ENCODE data around the gene NCOA3.
A peak's percentile ranks its signal among the peaks of the same experiment; 100 is the strongest.
"Not testable (repeated sequence)": the region's sequence is repeated elsewhere in the genome, so short reads cannot be mapped to it uniquely, and the experiment has no call there.

The NCOA3 gene

DNA sequence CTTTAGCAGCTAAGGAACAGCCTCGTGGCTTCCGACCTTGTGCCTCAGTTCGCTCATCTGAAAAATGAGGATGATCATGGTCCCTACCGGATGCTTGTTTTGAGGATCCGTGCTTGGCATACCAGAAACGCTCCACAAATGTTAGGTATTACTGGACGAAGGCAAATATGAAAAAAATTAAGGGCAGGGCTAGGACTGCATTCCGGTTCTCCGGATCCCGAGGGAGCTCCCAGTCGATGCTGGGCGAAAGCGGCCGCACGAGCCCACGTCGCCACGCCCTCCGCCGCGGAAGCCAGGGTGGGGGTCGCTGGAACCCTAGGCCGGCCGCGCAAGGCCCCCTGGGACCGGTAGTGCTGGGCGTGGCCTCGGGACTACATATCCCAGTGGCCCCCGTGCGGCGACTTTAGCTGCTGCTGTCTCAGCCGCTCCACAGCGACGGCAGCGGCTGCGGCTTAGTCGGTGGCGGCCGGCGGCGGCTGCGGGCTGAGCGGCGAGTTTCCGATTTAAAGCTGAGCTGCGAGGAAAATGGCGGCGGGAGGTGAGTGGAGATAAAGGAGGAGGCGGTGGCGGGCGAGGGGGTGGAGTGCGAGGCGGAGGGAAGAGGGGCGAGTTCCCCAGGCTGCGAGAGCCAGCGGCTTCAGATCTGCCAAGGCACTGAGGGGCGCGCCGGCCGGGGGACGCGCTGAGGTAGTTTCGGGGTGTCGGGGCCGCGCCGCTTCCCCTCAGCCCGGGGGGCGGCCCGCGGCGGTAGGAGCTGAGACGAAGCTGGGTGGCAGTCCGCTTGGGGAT lies at the start of gene NCOA3:
TSS of gene NCOA3 (plus strand) at position 406 of the 789 bp plus-strand sequence. CDS start 120,361 bp downstream, outside the sequence.
- peak; percentile 67 for DNase-seq

DNA sequence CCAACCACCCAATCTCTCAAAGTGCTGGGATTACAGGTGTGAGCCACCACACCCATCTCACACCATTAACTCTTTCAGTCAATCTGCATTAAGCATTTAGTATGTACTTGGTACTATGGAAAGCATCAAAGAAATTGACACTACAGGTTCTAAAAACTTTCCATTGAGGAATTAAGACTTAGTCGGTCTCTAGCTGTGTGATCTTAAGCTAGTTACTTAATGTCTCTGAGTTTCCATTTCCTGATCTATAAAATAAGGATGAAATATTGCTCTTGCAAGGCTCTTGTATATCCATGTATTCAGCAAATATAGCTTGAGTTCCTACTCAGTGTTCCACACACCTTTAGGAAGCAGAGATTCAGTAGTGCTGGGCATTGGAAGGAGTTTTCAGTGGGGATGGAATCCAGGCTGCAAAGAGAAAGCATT lies 48.9 kb upstream of the NCOA3 start:
- no peak for DNase-seq

DNA sequence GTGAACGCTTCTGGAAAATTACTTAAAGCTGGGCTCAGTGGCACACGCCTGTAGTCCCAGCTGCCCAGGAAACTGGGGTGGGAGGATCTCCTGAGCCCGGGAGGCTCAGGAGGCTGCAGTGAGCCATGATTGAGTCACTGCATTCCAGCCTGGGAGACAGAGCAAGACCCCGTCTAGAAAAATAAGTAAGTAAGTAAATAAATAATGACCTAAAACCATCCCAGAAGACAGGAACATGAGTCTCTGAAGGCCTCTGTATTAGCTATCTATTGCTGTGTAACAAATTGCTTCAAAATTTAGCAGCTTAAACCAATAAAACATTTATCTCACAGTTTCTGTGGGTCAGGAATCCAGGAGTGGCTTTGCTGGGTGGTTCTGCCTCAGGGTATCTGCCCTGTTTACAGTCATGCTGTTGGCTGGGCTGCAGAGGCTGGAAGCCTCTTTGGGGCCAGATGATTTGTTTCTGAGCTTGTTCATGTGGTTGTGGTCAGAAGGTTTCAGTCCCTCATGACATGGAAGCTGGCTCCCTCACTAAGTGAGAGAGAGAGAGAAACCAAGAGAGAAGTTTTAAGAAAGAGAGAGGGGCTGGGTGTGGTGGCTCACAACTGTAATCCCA lies 48.4 kb upstream of the NCOA3 start:
- DNase-seq, result no peak

DNA sequence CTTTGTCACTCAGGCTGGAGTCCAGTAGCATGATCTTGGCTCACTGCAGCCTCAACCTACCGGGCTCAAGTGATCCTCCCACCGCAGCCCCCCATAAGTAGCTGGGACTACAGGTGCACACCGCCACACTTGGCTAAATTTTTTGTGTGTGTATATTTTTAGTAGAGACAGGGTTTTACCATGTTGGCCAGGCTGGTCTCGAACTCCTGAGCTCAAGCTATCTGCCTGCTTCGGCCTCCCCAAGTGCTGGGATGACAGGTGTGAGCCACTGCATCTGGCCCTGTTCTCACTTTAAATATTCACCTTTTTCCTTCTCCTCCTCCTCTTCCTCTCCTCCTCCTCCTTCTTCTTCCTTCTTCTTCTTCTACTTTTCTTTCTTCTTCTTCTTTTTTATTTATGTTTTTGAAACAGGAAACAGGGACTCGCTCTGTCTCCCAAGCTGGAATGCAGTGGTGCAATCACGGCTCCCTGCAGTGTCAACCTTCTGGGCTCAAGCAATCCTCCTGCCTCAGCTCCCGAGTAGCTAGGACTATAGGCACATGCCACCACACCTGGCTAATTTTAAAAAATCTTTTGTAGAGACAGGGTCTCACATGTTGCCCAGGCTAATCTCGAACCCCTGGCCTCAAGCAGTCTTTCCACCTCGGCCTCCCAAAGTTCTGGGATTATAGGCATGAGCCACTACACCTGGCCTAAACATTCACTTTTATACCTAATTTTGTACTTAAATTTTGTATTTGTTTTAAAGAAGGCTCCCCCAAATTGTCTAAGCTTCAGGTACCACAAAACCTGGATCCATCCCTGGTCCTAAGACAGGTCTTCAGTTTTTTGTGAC lies 47.2 kb upstream of the NCOA3 start:
- no peak for DNase-seq

DNA sequence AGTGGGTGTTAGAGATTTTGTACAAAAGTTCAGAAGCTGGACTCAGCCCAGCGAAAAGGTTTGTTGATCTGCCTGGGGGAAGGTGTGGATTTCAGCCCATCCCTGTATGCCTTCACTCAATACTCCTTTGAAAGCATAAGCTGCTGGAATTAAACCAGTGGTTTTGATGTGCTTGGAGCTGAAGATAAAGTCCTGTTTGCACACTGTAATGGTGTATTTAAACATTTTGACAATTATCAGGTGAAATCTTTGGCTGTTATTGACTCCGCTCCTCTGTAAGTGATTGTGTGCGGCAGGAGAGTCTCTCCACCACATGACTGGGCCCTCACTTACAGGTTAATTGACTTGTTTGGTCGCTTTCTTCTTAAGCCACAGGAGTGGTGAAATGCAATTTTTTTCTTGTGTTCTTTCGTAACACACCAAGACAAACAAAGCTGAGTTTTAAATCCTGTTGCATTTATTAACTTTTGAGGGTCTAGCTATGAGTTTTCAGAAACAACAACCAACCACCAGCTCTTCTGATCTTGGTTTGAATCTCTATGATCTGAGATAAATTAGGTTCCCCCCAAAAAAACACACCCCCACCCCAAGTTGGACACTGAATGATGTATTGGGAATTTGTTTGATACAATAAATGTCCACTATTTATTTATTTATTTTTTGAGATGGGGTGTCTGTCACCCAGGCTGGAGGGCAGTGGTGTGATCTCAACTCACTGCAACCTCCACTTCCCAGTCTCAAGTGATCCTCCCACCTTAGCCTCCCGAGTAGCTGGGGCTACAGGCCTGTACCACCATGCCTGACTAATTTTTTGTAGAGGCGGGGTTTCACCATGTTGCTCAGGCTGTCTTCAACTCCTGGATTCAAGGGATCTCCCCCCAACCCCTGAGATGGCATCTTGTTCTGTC lies 46.3 kb upstream of the NCOA3 start:
- no peak for DNase-seq

DNA sequence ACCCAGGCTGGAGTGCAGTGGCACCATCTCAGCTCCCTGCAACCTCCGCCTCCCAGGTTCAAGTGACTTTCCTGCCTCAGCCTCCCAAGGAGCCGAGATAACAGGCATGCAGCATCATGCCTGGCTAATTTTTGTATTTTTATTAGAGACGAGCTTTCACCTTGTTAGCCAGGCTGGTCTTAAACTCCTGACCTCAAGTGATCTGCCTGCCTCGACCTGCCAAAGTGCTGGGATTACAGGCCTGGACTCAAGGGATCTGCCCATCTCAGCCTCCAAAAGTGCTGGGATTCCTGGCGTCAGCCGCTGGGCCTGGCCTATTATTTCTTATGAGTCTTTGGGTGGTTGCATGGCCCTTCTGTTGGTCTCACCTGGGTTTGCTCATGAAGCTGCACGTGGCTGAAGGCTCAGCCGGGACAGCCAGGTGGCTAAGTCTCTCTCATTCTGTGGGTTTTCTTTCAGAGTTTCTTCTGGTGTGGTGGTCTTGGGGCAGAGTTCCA lies 45.6 kb upstream of the NCOA3 start:
- no peak for DNase-seq

DNA sequence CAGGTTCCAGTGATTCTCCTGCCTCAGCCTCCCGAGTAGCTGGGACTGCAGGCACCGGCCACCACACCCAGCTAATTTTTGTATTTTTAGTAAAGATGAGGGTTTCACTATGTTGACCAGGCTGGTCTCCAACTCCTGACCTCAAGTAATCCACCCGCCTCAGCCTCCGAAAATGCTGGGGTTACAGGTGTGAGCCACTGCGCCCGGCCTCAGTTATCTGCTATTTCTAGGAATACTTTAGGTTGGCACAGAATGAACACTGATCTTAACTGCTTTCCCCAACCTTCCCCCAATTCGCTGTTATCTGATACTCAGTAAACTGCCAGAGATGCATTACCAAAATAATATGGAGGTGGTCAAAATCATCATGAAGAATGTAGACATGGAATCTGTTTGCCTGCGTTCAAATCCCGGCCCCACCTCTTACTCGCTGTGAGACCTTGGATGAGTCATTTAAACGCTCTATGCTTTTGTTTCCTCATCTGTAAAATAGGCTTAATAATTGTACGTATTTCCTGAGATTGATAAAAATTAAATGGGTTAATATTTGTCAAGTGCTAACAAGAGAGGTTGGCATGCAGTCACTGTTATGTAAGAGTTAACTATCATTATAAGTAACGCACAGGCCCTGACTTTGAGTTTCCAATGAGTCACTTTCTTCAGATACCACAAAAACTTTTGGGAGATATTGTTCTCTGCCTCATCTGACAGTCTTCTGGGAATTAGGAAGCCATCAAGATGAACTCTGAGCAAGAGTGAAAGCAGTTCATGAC lies 44.5 kb upstream of the NCOA3 start:
- no peak for DNase-seq

DNA sequence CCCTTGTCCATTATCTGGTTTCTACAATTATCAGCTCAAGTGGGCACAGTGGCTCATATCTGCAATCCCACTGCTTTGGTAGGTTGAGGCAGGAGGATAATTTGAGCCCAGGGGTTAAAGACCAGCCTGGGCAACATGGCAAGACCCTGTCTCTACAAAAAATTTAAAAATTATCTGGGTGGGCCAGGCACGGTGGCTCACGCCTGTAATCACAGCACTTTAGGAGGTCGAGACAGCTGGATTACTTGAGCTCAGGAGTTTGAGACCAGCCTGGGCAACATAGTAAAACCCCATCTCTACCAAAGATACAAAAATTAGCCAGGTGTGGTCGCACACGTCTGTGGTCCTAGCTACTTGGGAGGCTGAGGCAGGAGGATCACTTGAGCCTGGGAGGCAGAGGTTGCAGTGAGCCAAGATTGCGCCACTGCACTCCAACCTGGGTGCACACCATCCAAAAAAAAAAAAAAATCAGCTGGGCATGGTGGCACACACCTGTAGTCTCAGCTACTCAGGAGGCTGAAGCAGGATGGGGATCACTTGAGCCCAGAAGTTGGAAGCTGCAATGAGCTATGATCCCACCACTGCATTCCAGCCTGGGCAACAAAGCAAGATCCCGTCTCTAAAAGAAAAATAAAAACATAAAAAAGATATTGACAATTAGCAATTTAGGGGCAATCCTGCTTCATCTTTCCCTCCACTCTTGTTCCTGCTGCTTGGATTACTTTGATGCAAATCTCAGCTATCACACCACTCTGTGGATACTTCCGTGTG lies 43.2 kb upstream of the NCOA3 start:
- DNase-seq, result not testable (repeated sequence)

DNA sequence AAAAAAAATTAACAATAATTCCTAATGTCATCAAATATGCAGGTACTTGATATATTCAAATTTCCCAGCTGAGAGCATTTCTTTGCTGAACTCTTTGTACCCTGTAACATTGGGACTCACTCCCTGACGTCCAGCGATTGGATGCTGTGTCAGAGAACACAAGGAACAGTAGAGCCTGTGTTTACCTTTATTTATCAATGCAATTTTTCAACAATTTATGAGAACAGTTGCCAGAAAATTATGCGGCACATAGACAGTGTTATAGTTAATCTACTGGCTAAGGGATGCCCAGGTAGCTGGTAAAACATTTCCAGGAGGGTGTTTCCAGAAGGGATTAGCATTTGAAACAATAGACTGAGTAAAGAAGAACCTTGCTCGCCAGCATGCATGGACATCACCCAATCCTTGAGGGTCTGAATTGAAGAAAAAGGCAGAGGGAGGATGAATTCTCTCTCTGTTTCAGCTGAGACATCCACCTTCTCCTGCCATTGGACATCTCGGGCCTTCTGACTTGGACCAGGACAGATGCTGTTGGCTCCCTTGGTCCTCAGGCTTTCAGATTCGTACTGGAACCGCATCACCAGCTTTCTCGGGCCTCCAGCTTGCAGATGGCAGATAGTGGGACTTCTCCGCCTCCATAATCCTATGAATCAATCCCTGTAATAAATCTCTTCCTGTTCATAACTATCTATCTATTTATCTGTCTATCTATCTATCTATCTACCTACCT lies 42.2 kb upstream of the NCOA3 start:
- DNase-seq, result no peak

DNA sequence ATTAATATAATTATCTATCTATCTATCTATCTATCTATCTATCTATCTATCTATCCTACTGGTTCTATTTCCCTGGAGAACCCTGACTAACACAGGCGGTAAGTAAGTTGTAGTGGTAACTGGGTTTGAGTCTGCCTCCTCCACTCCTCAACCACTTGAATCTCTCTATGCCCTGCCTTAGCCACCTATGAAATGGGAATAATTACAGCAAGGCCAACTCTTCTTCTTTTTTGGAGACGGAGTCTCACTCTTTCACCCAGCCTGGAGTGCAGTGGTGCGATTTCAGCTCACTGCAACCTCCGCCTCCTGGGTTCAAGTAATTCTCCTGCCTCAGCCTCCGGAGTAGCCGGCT lies 41.0 kb upstream of the NCOA3 start:
- not testable (repeated sequence) for DNase-seq

DNA sequence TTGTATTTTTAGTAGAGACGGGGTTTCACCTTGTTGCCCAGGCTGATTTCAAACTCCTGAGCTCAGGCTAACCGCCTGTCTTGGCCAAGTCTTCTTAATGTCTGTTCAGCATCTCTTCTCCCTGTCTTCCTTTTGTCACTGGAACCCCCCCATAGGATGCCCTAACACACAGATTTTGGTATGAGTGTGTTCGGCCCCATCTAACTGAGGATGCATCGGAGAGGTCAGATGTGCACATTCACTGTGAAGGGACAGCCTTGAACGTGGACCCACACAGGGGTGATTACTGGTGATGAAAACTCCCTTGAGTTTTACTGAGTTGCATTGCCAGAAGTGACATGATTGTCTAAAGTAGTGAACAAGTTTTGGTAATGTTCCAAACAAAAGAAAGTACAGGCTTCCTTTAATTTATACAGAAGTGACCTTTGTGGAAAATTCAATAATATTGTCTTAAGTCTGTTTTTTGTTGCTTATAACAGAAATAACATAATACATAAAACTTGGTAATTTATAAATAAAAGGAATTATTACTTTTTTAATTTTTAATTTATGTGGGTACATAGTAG lies 40.5 kb upstream of the NCOA3 start:
- no peak for DNase-seq

DNA sequence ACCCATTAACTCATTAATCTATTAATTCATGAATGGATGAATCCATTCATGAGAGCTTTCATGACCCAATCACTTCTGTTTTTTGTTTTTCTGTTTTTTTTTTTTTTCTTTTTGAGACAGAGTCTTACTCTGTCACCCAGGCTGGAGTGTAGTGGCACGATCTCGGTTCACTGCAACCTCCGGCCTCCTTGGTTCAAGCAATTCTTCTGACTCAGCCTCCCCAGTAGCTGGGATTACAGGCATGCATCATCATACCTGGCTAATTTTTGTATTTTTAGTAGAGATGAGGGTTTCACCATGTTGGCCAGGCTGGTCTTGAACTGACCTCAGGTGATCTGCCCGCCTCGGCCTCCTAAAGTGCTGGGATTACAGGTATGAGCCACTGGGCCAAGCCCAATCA lies 39.8 kb upstream of the NCOA3 start:
- DNase-seq, result not testable (repeated sequence)

DNA sequence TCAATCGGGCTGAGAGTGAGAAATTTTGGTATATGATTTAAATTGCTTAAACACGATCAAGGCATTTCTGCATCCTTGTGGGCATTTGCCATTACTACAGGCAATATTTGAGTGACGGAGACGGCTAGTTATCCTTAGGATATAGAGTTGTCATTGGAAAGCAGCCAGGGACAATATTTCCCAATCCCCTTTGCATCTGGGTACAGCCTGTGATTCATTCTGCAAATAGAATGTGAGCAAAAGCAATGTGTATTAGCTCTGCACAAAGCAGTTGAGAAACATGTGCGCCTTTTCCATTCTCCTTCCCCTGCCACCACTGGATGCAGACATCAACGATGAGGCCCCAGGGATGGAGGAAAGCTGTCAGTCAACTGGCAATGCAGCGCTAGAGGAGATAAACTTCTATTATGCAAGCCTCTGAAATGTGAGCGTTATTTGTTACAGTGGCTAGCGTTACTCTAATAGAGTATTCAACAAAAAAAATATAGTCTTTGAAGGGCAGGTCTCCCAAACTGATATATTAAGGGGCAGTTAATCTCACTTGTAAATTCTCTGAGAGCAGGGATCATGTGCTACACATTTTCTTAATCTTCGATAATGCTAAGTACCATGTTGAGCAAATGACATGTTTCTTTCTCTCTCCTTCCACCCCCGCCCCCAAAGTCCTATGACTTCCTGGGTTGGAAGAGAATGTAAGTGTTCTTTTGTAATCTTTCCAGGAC lies 37.1 kb upstream of the NCOA3 start:
- no peak for DNase-seq

DNA sequence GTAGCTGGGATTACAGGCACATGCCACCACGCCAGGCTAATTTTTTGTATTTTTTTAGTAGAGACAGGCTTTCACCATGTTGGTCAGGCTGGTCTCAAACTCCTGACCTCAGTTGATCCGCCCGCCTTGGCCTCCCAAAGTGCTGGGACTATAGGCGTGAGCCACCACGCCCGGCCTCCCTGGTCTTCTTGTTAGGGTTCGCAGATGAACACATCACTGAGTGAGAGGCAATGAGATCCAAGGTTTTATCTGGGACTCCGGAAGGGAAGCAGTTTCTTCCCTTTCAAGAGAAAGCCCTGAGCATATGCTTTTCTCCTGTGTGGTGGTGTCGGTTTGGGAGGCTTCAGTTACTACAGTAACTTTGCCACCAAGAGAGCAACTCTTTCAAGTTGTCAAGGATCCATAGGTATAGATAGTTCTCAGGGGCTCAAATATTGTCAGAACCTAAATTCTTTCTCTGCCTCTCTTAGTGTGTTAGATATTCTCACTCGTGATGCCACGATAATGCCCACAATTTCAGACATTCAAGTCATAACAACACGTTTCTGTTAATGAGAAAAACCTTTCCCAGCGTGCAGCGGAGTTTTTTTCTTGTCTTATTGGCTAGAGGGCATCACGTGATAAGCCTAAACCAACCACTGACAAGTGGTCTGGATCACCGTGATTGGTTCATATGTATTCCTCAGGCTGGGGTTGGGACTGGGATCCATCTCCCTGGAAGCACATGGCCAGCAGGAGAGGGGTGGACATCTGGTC lies 36.2 kb upstream of the NCOA3 start:
- DNase-seq, result no peak

DNA sequence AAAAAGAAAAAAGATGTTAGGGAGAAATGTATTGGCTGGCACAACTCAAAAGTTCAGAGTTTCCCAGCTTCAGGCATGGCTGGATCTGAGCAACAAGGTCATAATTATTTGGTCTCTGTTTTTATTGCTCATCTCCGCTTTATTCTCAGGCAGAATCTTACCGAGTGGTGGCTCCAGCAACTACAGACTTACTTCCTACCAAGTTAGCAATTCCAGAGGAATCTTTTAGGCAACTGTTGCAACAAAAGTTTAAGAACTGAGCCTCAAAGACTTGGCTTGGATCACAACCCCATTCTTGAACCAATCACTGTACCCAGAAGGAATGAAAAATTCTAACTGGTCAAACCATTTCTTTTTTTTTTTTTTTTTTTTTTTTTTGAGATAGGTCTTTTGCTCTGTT lies 35.5 kb upstream of the NCOA3 start:
- DNase-seq, result no peak

DNA sequence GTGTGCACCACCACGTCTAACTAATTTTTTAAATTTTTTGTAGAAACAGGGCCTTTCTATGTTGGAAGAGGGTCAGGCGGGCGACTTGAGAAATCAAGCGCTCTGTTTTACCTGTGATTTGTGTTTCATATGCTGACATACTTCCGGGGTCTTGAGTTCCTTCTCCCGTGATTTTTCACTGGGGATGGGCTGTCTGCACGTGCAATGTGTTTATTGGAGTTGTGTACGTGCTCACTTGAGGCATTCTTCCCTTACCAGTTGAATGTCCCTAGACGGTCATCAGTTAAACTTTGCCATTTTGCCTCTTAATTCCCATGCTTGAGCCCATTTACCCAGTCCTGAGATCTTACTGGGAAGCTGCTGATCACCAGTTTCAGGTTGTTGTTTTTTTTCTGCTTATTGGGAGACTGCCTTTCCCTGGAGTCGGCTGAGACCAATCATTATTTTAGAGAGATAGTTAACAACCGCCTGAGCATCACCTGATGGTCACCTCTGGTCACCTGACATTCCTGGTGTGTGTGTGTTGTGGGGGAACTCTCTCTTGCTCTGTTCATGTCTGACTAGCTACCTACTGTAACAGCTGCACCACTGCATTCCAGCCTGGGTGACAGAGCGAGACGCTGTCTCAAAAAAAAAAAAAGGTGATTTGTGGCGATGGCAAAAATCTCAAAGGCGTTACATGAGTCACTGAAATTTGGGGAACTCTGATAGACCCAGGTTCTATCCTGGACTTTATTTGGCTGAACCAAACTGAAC lies 34.8 kb upstream of the NCOA3 start:
- DNase-seq, result no peak

DNA sequence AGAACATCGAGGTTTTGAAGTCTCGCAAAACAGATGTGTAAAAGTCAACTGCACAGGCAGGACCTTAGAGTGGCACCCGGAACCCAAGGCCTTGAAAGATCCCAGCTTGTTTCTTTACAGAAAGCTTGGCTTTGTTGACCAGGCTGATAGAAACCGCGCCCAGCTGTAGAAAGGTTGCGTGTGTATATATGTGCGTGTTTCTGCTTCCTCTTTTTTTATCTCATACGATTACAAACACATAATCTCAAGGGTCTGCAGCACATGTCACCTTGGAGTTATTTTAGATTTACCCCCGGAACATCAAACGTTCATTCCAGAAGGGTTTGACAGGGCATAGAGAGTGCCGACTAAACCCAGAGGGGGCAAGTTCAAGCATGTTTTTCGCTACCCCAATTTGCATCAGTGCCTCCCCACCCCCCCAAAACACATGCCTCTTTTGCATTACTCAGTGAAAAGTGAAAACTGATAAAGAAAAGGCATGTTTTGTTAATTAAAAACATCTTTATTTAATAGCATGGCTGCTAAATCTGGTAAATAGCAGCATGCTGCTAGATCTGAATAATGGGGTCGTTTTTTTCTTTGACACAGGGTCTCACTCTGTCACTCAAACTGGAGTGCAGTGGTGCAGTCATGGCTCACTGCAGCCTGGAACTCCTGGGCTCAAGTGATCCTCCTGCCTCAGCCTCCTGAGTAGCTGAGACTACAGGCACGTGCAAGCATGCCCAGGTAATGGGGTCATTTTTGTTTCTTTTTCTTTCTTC lies 33.2 kb upstream of the NCOA3 start:
- DNase-seq, result no peak
